ENCODE measurements around the gene FHL3. TPM values are rescaled to one million over a fixed set of nuclear protein-coding genes. Genes with fewer than 3 reads are reported as not detected.
A peak's percentile ranks its signal among the peaks of the same experiment; 100 is the strongest.

FHL3 gene
- total and polyA plus RNA-seq, 9 of the 15 experiments (the other 6 are each of a cell fraction or from before 2014, with no cell fraction given) = 6.1 to 144 (median 34.1) TPM

DNA sequence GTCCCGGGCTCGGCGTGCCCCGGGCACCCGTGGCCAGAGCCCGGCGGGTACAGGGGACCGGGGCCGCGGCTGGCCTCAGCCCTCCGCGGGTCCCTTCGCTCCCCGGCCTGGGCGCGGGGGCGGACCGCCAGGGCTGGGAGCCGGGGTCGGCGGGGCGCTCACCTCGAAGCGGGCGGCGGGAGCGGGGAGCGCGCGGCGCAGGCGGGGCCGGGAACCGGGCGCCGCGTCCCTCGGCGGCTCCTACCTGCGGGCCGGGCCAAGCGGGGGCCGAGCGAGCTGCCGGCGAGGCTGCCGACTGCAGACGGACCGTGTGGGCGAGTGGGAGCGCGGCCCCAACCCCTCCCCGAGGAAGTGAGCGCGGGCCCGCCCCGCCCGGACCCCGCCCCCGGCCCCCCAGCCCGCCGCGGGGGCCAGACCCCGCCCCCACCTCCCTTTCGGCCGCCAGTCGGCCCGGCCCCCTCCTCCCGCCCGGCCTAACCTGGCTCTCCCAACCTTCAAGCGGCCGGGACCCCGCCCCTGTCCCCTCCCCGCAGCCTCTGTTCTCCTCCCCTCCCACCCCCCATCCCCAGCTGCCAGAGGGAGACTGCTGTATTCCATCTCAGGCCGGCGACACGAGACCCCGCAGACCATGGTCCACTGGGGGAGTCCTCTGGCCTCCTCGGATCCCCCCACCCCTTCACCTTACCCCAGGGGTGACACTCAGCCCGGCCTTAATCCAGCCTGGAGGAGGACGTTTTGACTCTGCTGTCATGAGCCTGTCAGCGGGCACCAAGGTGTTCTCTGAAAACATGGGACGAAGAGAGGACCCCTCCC, at the start of gene FHL3 (continued):
- TF ChIP-seq, protein P1, sequence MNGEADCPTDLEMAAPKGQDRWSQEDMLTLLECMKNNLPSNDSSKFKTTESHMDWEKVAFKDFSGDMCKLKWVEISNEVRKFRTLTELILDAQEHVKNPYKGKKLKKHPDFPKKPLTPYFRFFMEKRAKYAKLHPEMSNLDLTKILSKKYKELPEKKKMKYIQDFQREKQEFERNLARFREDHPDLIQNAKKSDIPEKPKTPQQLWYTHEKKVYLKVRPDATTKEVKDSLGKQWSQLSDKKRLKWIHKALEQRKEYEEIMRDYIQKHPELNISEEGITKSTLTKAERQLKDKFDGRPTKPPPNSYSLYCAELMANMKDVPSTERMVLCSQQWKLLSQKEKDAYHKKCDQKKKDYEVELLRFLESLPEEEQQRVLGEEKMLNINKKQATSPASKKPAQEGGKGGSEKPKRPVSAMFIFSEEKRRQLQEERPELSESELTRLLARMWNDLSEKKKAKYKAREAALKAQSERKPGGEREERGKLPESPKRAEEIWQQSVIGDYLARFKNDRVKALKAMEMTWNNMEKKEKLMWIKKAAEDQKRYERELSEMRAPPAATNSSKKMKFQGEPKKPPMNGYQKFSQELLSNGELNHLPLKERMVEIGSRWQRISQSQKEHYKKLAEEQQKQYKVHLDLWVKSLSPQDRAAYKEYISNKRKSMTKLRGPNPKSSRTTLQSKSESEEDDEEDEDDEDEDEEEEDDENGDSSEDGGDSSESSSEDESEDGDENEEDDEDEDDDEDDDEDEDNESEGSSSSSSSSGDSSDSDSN (IDR thresholded peaks at IDR 0.05; ENCODE audit: borderline replicate concordance in 1 of 2, low read depth in 2 of 2, low read length in 2 of 2) = peak in 1 of 2 experiments; percentile 80; a peak in 1 of 4 replicates
- no peak for TF ChIP-seq PCBP2 (IDR thresholded peaks at IDR 0.05; ENCODE audit: low read depth, low read length, poor library complexity, severe bottlenecking)
- TF ChIP-seq FOXK2 (conservative IDR thresholded peaks at IDR 0.05 in 1 of 2, IDR thresholded peaks at IDR 0.05 in 1 of 2; ENCODE audit: low read depth in 2 of 2) = no peak
- TF ChIP-seq PRMT5 (CRISPR knock-in tag; IDR thresholded peaks at IDR 0.05) = no peak
- TF ChIP-seq TOE1 (IDR thresholded peaks at IDR 0.05; ENCODE audit: borderline replicate concordance) = no peak
- no peak for TF ChIP-seq TOE1 (CRISPR knock-in tag; IDR thresholded peaks at IDR 0.05; ENCODE audit: borderline replicate concordance, low read depth)
- no peak for TF ChIP-seq ZNF347 (CRISPR knock-in tag; IDR thresholded peaks at IDR 0.05; ENCODE audit: low read depth)
- TF ChIP-seq LCOR (CRISPR knock-in tag; IDR thresholded peaks at IDR 0.05) = no peak
- TF ChIP-seq ELF1 (tag; IDR thresholded peaks at IDR 0.05) = no peak
- TF ChIP-seq KLF1 (tag; IDR thresholded peaks at IDR 0.05) = no peak
- TF ChIP-seq ZFX (CRISPR knock-in tag; IDR thresholded peaks at IDR 0.05) = no peak; the same call in 1 of the 2 replicates
- TF ChIP-seq ZNF239 (CRISPR knock-in tag; IDR thresholded peaks at IDR 0.05) = no peak
- no peak for TF ChIP-seq ZNF695 (CRISPR knock-in tag; IDR thresholded peaks at IDR 0.05)
- TF ChIP-seq, protein P2, sequence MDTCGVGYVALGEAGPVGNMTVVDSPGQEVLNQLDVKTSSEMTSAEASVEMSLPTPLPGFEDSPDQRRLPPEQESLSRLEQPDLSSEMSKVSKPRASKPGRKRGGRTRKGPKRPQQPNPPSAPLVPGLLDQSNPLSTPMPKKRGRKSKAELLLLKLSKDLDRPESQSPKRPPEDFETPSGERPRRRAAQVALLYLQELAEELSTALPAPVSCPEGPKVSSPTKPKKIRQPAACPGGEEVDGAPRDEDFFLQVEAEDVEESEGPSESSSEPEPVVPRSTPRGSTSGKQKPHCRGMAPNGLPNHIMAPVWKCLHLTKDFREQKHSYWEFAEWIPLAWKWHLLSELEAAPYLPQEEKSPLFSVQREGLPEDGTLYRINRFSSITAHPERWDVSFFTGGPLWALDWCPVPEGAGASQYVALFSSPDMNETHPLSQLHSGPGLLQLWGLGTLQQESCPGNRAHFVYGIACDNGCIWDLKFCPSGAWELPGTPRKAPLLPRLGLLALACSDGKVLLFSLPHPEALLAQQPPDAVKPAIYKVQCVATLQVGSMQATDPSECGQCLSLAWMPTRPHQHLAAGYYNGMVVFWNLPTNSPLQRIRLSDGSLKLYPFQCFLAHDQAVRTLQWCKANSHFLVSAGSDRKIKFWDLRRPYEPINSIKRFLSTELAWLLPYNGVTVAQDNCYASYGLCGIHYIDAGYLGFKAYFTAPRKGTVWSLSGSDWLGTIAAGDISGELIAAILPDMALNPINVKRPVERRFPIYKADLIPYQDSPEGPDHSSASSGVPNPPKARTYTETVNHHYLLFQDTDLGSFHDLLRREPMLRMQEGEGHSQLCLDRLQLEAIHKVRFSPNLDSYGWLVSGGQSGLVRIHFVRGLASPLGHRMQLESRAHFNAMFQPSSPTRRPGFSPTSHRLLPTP (IDR thresholded peaks at IDR 0.05; ENCODE audit: borderline replicate concordance, extremely low read depth, insufficient read length) = no peak
- no peak for TF ChIP-seq MTA2 (IDR thresholded peaks at IDR 0.05; ENCODE audit: low read depth)
- TF ChIP-seq, protein P3, sequence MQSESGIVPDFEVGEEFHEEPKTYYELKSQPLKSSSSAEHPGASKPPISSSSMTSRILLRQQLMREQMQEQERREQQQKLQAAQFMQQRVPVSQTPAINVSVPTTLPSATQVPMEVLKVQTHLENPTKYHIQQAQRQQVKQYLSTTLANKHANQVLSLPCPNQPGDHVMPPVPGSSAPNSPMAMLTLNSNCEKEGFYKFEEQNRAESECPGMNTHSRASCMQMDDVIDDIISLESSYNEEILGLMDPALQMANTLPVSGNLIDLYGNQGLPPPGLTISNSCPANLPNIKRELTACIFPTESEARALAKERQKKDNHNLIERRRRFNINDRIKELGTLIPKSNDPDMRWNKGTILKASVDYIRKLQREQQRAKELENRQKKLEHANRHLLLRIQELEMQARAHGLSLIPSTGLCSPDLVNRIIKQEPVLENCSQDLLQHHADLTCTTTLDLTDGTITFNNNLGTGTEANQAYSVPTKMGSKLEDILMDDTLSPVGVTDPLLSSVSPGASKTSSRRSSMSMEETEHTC (IDR thresholded peaks at IDR 0.05) = no peak
- 0 out of 2 replicates have a peak, but pooled peaks have one; percentile 50 for TF ChIP-seq POLR2A (conservative IDR thresholded peaks at IDR 0.05)
- TF ChIP-seq MYC (IDR thresholded peaks at IDR 0.05; ENCODE audit: low read depth, low read length) = peak; percentile 40; the same call in 1 of the 2 replicates
- TF ChIP-seq MYC (CRISPR knock-in tag; IDR thresholded peaks at IDR 0.05; ENCODE audit: borderline replicate concordance, low read depth) = no peak
